GM18909 (cell line): Measurements from ENCODE around the gene MT3.
A peak's percentile ranks its signal among the peaks of the same experiment; 100 is the strongest.
"Not testable (repeated sequence)": the region's sequence is repeated elsewhere in the genome, so short reads cannot be mapped to it uniquely, and the experiment has no call there.

Experiments used
- ATAC-seq: cut with Tn5 transposase; IDR thresholded peaks from one replicate; pipeline ENCODE4 v1.9.1; 2021; ENCODE audit warnings: mild to moderate bottlenecking; ENCODE audit not compliant: unreplicated experiment, poor library complexity

Gene MT3

GRCh38 chr16:56576585-56577299 lies 12.6 kb upstream of the MT3 start:
- ATAC-seq = peak; percentile 78

GRCh38 chr16:56577300-56577625 lies 12.1 kb upstream of the MT3 start:
- ATAC-seq = no peak

GRCh38 chr16:56580391-56581048 lies 8.8 kb upstream of the MT3 start:
- ATAC-seq = no peak

- ATAC-seq = not testable (repeated sequence)
Observed at GRCh38 chr16:56582911-56583310, 6.4 kb upstream of the MT3 start.

- no peak for ATAC-seq
Observed at GRCh38 chr16:56583351-56584168, 5.8 kb upstream of the MT3 start.

- ATAC-seq = no peak
Observed at GRCh38 chr16:56584276-56584675, 5.1 kb upstream of the MT3 start.

GRCh38 chr16:56588781-56589140 lies 567 bp upstream of the MT3 start:
- ATAC-seq = no peak

- no peak for ATAC-seq
Observed at GRCh38 chr16:56591377-56592060, 2.2 kb downstream of the MT3 start.

GRCh38 chr16:56593573-56594291 lies 4.4 kb downstream of the MT3 start:
- no peak for ATAC-seq

- ATAC-seq = no peak
Observed at GRCh38 chr16:56594292-56594619, 4.9 kb downstream of the MT3 start.

GRCh38 chr16:56600398-56600999 lies 11.2 kb downstream of the MT3 start:
- ATAC-seq = no peak

- no peak for ATAC-seq
Observed at GRCh38 chr16:56601325-56601724, 12.0 kb downstream of the MT3 start.

GRCh38 chr16:56603589-56603988 lies 14.3 kb downstream of the MT3 start:
- ATAC-seq = no peak

- ATAC-seq = no peak
Observed at GRCh38 chr16:56604966-56605365, 15.6 kb downstream of the MT3 start.

GRCh38 chr16:56605475-56605874 lies 16.1 kb downstream of the MT3 start:
- ATAC-seq = no peak

- ATAC-seq = no peak
Observed at GRCh38 chr16:56606071-56606475, 16.7 kb downstream of the MT3 start.

- ATAC-seq = no peak
Observed at GRCh38 chr16:56606476-56607108, 17.3 kb downstream of the MT3 start.

- ATAC-seq = no peak
Observed at GRCh38 chr16:56607109-56607618, 17.8 kb downstream of the MT3 start.

GRCh38 chr16:56607675-56608042 lies 18.3 kb downstream of the MT3 start:
- ATAC-seq = no peak
